Duodenal mucosa (tissue), 2 donors: ENCODE results near the gene POLR2F.

Experiments
- H3K27ac ChIP-seq: one replicate; pipeline ENCODE4 v1.7.0; 2013; ENCODE audit warnings: low read depth, low read length
- H3K27me3 ChIP-seq, 2 donors: one replicate each; pipeline ENCODE4 v1.7.0; 2013; ENCODE audit warnings: low read length in 2 of 2, control low read depth in 1 of 2; ENCODE audit not compliant: insufficient read depth in 2 of 2, control insufficient read depth in 1 of 2
- H3K36me3 ChIP-seq, 2 donors: one replicate each; pipeline ENCODE4 v1.7.0; 2013; ENCODE audit warnings: low read length in 2 of 2, control low read depth in 1 of 2; ENCODE audit not compliant: insufficient read depth in 2 of 2, control insufficient read depth in 1 of 2
- H3K4me1 ChIP-seq, 2 donors: one replicate each; pipeline ENCODE4 v1.7.0; 2013; ENCODE audit warnings: low read length in 2 of 2, control low read depth in 1 of 2; ENCODE audit not compliant: insufficient read depth in 2 of 2, control insufficient read depth in 1 of 2
- H3K4me3 ChIP-seq, 2 donors: one replicate each; pipeline ENCODE4 v1.7.0; 2013; ENCODE audit warnings: low read length in 2 of 2, low read depth in 1 of 2
- H3K9ac ChIP-seq, 2 donors: one replicate each; pipeline ENCODE4 v1.7.0; 2013; ENCODE audit warnings: low read length in 2 of 2, low read depth in 1 of 2
- H3K9me3 ChIP-seq, 2 donors: one replicate each; pipeline ENCODE4 v1.7.0; 2013; ENCODE audit warnings: low read length in 2 of 2, control low read depth in 1 of 2; ENCODE audit not compliant: control insufficient read depth in 1 of 2

Gene POLR2F

GRCh38 chr22:37989146-37990045 is 35.9 kb downstream of the POLR2F start:
- Histone ChIP-seq H3K9me3 (no peaks in the 10 kb centered on the region), H3K4me1 (no peaks in the 10 kb centered on the region), H3K4me3 (no peak overlapping the region), H3K27me3 (no peaks in the 10 kb centered on the region), H3K36me3 (no peaks in the 10 kb centered on the region), H3K27ac (no peak overlapping the region), H3K9ac (no peak overlapping the region)

GRCh38 chr22:37990301-37990700 is 36.8 kb downstream of the POLR2F start:
- no peaks in the 10 kb centered on the region for H3K27me3 ChIP-seq
- H3K36me3 ChIP-seq, result no peaks in the 10 kb centered on the region
- no peak overlapping the region for H3K9ac ChIP-seq
- H3K9me3 ChIP-seq, result no peaks in the 10 kb centered on the region
- no peak overlapping the region for H3K4me3 ChIP-seq
- H3K27ac ChIP-seq, result no peak overlapping the region
- H3K4me1 ChIP-seq, result no peaks in the 10 kb centered on the region

GRCh38 chr22:37990862-37991261 is 37.4 kb downstream of the POLR2F start:
- Histone ChIP-seq H3K4me3 (no peak overlapping the region), H3K9ac (no peak overlapping the region), H3K36me3 (no peaks in the 10 kb centered on the region), H3K27me3 (no peaks in the 10 kb centered on the region), H3K27ac (no peak overlapping the region), H3K4me1 (no peaks in the 10 kb centered on the region), H3K9me3 (no peaks in the 10 kb centered on the region)

GRCh38 chr22:37991731-37992442 is 38.4 kb downstream of the POLR2F start:
- Histone ChIP-seq H3K4me1 (no peaks in the 10 kb centered on the region), H3K4me3 (no peak overlapping the region), H3K9ac (no peak overlapping the region), H3K27me3 (no peaks in the 10 kb centered on the region), H3K27ac (no peak overlapping the region), H3K9me3 (no peaks in the 10 kb centered on the region), H3K36me3 (no peaks in the 10 kb centered on the region)

- H3K9ac ChIP-seq, result no peak overlapping the region
- H3K4me3 ChIP-seq, result no peak overlapping the region
- no peaks in the 10 kb centered on the region for H3K9me3 ChIP-seq
- H3K27ac ChIP-seq, result no peak overlapping the region
- no peaks in the 10 kb centered on the region for H3K27me3 ChIP-seq
- H3K4me1 ChIP-seq, result no peaks in the 10 kb centered on the region
- H3K36me3 ChIP-seq, result no peaks in the 10 kb centered on the region
Observed at GRCh38 chr22:37994049-37994448, 40.5 kb downstream of the POLR2F start.

- no peak overlapping the region for H3K27ac ChIP-seq
- H3K4me3 ChIP-seq, result no peak overlapping the region
- no peaks in the 10 kb centered on the region for H3K36me3 ChIP-seq
- H3K9me3 ChIP-seq, result no peaks in the 10 kb centered on the region
- H3K27me3 ChIP-seq, result no peaks in the 10 kb centered on the region
- H3K9ac ChIP-seq, result no peak overlapping the region
- H3K4me1 ChIP-seq, result no peaks in the 10 kb centered on the region
Observed at GRCh38 chr22:37994982-37995381, 41.5 kb downstream of the POLR2F start.

GRCh38 chr22:37995460-37995859 is 42.0 kb downstream of the POLR2F start:
- Histone ChIP-seq H3K36me3 (no peaks in the 10 kb centered on the region), H3K27me3 (no peaks in the 10 kb centered on the region), H3K9ac (no peak overlapping the region), H3K9me3 (no peaks in the 10 kb centered on the region), H3K4me1 (no peaks in the 10 kb centered on the region), H3K4me3 (no peak overlapping the region), H3K27ac (no peak overlapping the region)

GRCh38 chr22:37996079-37996478 is 42.6 kb downstream of the POLR2F start:
- H3K36me3 ChIP-seq, result no peaks in the 10 kb centered on the region
- H3K9ac ChIP-seq, result no peak overlapping the region
- no peaks in the 10 kb centered on the region for H3K4me1 ChIP-seq
- no peak overlapping the region for H3K27ac ChIP-seq
- no peaks in the 10 kb centered on the region for H3K27me3 ChIP-seq
- H3K9me3 ChIP-seq, result no peaks in the 10 kb centered on the region
- H3K4me3 ChIP-seq, result no peak overlapping the region

GRCh38 chr22:37996515-37997246 is 43.2 kb downstream of the POLR2F start:
- H3K27ac ChIP-seq, result no peak overlapping the region
- H3K9ac ChIP-seq, result no peak overlapping the region

GRCh38 chr22:37998543-37998942 is 45.0 kb downstream of the POLR2F start:
- no peak overlapping the region for H3K9ac ChIP-seq
- H3K4me1 ChIP-seq, result no peaks in the 10 kb centered on the region
- H3K4me3 ChIP-seq, result no peak overlapping the region
- no peaks in the 10 kb centered on the region for H3K27me3 ChIP-seq
- H3K27ac ChIP-seq, result no peak overlapping the region
- H3K36me3 ChIP-seq, result no peaks in the 10 kb centered on the region
- no peaks in the 10 kb centered on the region for H3K9me3 ChIP-seq

More at GRCh38 chr22:37996515-37997246, 43.2 kb downstream of the POLR2F start:
- Histone ChIP-seq H3K4me1 (no peaks in the 10 kb centered on the region), H3K36me3 (no peaks in the 10 kb centered on the region), H3K9me3 (no peaks in the 10 kb centered on the region), H3K27me3 (no peaks in the 10 kb centered on the region), H3K4me3 (no peak overlapping the region)
